ENCODE data around the gene TSR2. TPM values are rescaled to one million over a fixed set of nuclear protein-coding genes. Genes with fewer than 3 reads are reported as not detected.

The TSR2 gene
- total and polyA plus RNA-seq, 10 of the 15 experiments (the other 5 are each of a cell fraction or from before 2014, with no cell fraction given) = 8.5 to 73.2 (median 30.8) TPM

DNA sequence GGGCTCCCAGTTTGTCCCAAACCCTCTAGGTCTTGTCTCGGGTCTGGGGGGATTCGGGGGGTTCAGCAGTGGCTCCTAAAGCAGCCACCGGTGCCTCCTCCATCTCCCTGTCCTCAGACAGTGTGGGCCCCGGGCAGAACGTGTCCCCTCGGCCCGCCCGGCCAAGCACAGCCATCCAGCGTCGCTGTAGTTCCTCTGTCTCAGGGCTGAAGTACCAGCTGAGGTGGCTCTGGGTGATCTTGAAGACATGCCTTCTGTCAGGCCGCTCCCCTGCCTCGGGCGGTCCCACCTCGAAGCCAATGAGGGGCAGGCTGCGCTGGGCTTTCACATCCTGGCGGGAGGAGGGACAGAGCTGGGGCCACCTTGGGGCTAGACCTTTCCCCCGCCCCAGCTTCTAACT lies 5.9 kb downstream of the TSR2 start:
- DNase-seq (ENCODE audit: low read depth, low spot score) = no peak
- no peak overlapping the region for H3K4me2 ChIP-seq (ENCODE audit: control insufficient read depth, insufficient read depth)
- H3K9me3 ChIP-seq (replicated peaks; ENCODE audit: control insufficient read depth, insufficient read depth, low read length) = no peaks in the 10 kb centered on the region; the same call in 2 of the 3 replicates
- no peaks in the 10 kb centered on the region for H3K27me3 ChIP-seq (replicated peaks in 1 of 2; ENCODE audit: control insufficient read depth in 2 of 2, insufficient read depth in 2 of 2, low read length in 1 of 2)
- H3K4me3 ChIP-seq = no peak overlapping the region
- H3K27ac ChIP-seq (ENCODE audit: control insufficient read depth, insufficient read depth) = no peak overlapping the region
- intact Hi-C loops (cut with micrococcal nuclease; ENCODE audit: unreplicated experiment) (no loop called here), in situ Hi-C loops (cut with MboI) (no loop called here)
- ChIA-PET POLR2A (no interaction called here), CTCF (no interaction called here), RAD21 (ENCODE audit: unreplicated experiment) (no interaction called here), SMC1A (ENCODE audit: uncharacterized antibody, unreplicated experiment) (no interaction called here)
- H2AFZ ChIP-seq (ENCODE audit: control insufficient read depth, low read depth, low read length) = no peak overlapping the region
- FAIRE-seq = no peak
- no peaks in the 10 kb centered on the region for H3K4me1 ChIP-seq (ENCODE audit: control insufficient read depth, insufficient read depth, low read length)
- BruUV-seq (replicated peaks) = no TSS peak
- no peak for ATAC-seq
- TF ChIP-seq RB1 (IDR thresholded peaks at IDR 0.05; ENCODE audit: borderline replicate concordance) (no peak), KAT2A (conservative IDR thresholded peaks at IDR 0.05; ENCODE audit: control insufficient read depth, low read depth, low read length) (no peak), DPF2 (IDR thresholded peaks at IDR 0.05) (no peak), BACH1 (IDR thresholded peaks at IDR 0.05; ENCODE audit: borderline replicate concordance) (0 out of 2 replicates have a peak, but pooled peaks have one; percentile 16), POLR2A (IDR thresholded peaks at IDR 0.05; ENCODE audit: low read depth, low read length) (peak; percentile 41; the same call in 1 of the 2 replicates), CBFB (IDR thresholded peaks at IDR 0.05; ENCODE audit: low read depth) (no peak), SREBF2 (IDR thresholded peaks at IDR 0.05; ENCODE audit: low read length) (no peak), YY1 (IDR thresholded peaks at IDR 0.05; ENCODE audit: low read depth, low read length) (no peak), JUND (IDR thresholded peaks at IDR 0.05; ENCODE audit: low read depth, low read length) (no peak), ZNF622 (IDR thresholded peaks at IDR 0.05) (no peak), MXI1 (IDR thresholded peaks at IDR 0.05; ENCODE audit: low read depth, low read length) (no peak), WRNIP1 (IDR thresholded peaks at IDR 0.05; ENCODE audit: borderline replicate concordance, low read depth, low read length) (no peak)
- TF ChIP-seq, protein P1, sequence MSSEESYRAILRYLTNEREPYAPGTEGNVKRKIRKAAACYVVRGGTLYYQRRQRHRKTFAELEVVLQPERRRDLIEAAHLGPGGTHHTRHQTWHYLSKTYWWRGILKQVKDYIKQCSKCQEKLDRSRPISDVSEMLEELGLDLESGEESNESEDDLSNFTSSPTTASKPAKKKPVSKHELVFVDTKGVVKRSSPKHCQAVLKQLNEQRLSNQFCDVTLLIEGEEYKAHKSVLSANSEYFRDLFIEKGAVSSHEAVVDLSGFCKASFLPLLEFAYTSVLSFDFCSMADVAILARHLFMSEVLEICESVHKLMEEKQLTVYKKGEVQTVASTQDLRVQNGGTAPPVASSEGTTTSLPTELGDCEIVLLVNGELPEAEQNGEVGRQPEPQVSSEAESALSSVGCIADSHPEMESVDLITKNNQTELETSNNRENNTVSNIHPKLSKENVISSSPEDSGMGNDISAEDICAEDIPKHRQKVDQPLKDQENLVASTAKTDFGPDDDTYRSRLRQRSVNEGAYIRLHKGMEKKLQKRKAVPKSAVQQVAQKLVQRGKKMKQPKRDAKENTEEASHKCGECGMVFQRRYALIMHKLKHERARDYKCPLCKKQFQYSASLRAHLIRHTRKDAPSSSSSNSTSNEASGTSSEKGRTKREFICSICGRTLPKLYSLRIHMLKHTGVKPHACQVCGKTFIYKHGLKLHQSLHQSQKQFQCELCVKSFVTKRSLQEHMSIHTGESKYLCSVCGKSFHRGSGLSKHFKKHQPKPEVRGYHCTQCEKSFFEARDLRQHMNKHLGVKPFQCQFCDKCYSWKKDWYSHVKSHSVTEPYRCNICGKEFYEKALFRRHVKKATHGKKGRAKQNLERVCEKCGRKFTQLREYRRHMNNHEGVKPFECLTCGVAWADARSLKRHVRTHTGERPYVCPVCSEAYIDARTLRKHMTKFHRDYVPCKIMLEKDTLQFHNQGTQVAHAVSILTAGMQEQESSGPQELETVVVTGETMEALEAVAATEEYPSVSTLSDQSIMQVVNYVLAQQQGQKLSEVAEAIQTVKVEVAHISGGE (CRISPR knock-in tag; IDR thresholded peaks at IDR 0.05) = no peak
- TF ChIP-seq, protein P2, sequence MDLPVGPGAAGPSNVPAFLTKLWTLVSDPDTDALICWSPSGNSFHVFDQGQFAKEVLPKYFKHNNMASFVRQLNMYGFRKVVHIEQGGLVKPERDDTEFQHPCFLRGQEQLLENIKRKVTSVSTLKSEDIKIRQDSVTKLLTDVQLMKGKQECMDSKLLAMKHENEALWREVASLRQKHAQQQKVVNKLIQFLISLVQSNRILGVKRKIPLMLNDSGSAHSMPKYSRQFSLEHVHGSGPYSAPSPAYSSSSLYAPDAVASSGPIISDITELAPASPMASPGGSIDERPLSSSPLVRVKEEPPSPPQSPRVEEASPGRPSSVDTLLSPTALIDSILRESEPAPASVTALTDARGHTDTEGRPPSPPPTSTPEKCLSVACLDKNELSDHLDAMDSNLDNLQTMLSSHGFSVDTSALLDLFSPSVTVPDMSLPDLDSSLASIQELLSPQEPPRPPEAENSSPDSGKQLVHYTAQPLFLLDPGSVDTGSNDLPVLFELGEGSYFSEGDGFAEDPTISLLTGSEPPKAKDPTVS (IDR thresholded peaks at IDR 0.05; ENCODE audit: low read depth, low read length) = no peak
- TF ChIP-seq, protein P3, sequence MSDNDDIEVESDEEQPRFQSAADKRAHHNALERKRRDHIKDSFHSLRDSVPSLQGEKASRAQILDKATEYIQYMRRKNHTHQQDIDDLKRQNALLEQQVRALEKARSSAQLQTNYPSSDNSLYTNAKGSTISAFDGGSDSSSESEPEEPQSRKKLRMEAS (IDR thresholded peaks at IDR 0.05; ENCODE audit: low read depth, low read length) = no peak
- no peak overlapping the region for H3K9ac ChIP-seq (ENCODE audit: control insufficient read depth, insufficient read depth, low read length)
- H3K79me2 ChIP-seq (ENCODE audit: control insufficient read depth, insufficient read depth, low read length) = peaks cover 12% of the 10 kb centered on the region
- H4K20me1 ChIP-seq (ENCODE audit: control insufficient read depth, insufficient read depth) = no peaks in the 10 kb centered on the region
- H3K36me3 ChIP-seq (ENCODE audit: control insufficient read depth in 2 of 2, insufficient read depth in 2 of 2, low read length in 1 of 2) = peaks cover 0 to 2% of the 10 kb centered on the region in 2 experiments; a peak in 2 of 4 replicates
- 77% methylated on average over 17 of the region's 17 CpGs for WGBS (ENCODE audit: insufficient coverage, insufficient replicate concordance, low lambda C conversion rate, missing lambda C conversion rate)
